GM12875 (cell line): Measurements from ENCODE around the gene IGF2R.
"Not testable (repeated sequence)": the region's sequence is repeated elsewhere in the genome, so short reads cannot be mapped to it uniquely, and the experiment has no call there.

ENCODE experiments used
- H3K4me3 ChIP-seq: one replicate; pipeline ENCODE4 v1.5.1; 2011; ENCODE audit warnings: low read depth, low read length, control low read depth
- TF ChIP-seq, protein P1 (sequence below): IDR thresholded peaks from 2 replicates; pipeline ENCODE4 v1.5.1; 2011; ENCODE audit warnings: low read depth, mild to moderate bottlenecking, control low read depth, inconsistent platforms, low read length, moderate library complexity, borderline replicate concordance; ENCODE audit not compliant: insufficient read depth

IGF2R gene

DNA sequence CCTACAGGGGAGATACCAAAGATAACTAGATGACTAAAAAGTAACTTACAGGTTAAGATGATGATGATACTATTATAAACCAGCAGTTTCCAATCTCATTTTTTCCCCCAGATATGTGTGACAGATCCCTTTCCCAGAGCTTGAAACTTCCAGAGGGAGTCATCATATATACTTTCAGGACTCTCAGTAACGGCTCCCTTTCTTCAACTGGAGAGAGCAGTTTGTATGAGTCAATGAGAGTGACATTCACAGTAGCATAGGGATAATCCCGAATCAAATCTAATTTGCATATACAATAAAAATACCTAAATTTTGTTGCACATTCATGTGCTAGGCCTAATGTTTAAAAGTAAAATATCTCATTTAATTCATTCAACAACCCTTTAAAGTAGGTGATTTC, 29.7 kb downstream of the IGF2R start:
- TF ChIP-seq, protein P1, sequence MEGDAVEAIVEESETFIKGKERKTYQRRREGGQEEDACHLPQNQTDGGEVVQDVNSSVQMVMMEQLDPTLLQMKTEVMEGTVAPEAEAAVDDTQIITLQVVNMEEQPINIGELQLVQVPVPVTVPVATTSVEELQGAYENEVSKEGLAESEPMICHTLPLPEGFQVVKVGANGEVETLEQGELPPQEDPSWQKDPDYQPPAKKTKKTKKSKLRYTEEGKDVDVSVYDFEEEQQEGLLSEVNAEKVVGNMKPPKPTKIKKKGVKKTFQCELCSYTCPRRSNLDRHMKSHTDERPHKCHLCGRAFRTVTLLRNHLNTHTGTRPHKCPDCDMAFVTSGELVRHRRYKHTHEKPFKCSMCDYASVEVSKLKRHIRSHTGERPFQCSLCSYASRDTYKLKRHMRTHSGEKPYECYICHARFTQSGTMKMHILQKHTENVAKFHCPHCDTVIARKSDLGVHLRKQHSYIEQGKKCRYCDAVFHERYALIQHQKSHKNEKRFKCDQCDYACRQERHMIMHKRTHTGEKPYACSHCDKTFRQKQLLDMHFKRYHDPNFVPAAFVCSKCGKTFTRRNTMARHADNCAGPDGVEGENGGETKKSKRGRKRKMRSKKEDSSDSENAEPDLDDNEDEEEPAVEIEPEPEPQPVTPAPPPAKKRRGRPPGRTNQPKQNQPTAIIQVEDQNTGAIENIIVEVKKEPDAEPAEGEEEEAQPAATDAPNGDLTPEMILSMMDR = no peak
- no peak overlapping the region for H3K4me3 ChIP-seq

DNA sequence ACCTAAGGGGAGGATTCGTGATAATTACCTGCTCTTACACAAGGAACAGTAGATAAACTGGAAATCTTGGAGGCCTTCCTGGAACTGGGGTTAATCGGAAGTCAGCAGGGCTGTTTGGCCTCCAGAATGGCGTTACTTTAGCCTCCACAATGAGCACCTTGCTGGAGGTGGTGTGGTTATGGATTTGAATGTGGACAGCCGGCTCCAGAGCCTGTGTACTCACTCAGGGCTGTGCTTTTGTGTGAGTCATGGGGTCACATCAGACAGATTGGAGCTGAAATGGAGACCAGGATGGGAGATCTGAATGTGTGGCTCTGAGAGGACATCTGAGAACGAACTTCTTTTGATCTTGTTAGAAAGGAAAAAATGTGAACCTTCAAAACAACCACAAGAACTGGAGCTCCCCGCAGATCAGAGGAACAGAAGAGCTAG, 30.4 kb downstream of the IGF2R start:
- TF ChIP-seq, protein P1 = no peak
- no peak overlapping the region for H3K4me3 ChIP-seq

DNA sequence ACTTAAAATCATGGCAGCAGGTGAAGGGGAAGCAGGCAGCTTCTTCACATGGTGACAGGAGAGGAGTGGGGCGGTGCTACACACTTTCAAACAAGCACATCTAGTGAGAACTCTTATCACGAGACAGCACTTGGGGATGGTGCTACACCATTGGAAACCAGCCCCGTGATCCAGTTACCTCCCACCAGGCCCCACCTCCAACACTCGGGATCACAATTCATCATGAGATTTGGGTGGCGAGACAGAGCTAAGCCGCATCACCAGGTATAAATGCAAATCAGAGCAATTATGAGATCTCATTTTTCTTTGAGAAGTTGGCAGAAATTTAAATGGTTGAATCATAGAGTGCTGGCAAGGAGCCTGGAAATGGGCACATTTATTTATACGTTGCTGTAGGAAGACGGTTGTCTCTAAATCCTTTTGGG, 31.4 kb downstream of the IGF2R start:
- TF ChIP-seq, protein P1 = no peak
- no peak overlapping the region for H3K4me3 ChIP-seq

GRCh38 chr6:160000893-160001427, 32.1 kb downstream of the IGF2R start:
- not testable (repeated sequence) for H3K4me3 ChIP-seq

DNA sequence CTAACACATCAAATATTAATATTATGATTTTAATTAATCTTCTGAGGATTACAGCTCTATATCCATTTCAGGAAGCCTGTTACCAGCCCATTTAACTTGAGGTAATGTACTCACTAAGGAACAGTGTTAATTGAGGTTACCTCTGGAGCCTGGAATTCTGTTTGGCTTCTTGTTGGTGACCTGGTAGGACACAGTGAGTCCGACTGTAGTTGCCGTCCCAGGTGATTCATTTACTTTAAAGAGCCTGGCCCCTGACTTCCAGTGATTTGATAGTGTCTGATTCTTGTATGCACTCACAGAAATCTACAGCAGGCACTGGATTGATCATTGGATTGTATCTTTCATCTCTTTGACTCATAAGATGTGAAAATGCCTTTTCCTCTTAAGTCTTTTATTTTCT, 34.0 kb downstream of the IGF2R start:
- TF ChIP-seq, protein P1 = no peak
- H3K4me3 ChIP-seq = no peak overlapping the region

GRCh38 chr6:160004018-160004417, 35.1 kb downstream of the IGF2R start:
- TF ChIP-seq, protein P1 = no peak
- H3K4me3 ChIP-seq = no peak overlapping the region

- no peak overlapping the region for H3K4me3 ChIP-seq
- TF ChIP-seq, protein P1 = no peak
These were observed 35.7 kb downstream of the IGF2R start for GRCh38 chr6:160004419-160005175.

- H3K4me3 ChIP-seq = no peak overlapping the region
- TF ChIP-seq, protein P1 = no peak
These were observed 36.3 kb downstream of the IGF2R start for GRCh38 chr6:160005211-160005610.
